Upper lobe of right lung (tissue), 1 donor: ENCODE results near the gene HOXB9. TPM values are rescaled to one million over a fixed set of nuclear protein-coding genes. Genes with fewer than 3 reads are reported as not detected.
A peak's percentile ranks its signal among the peaks of the same experiment; 100 is the strongest.

Source experiments
- ATAC-seq: fragments of 200-7000 bp; cut with Tn5 transposase; one replicate; pipeline ENCODE4 v1.9.1; 2020; ENCODE audit warnings: mild to moderate bottlenecking, moderate library complexity
- DNase-seq: peaks from one replicate; pipeline ENCODE4 v3.0.0-alpha.2; 2020
- H3K27ac ChIP-seq: fragments of 200-600 bp; one replicate; pipeline ENCODE4 v1.8.0; 2022
- H3K27me3 ChIP-seq: fragments of 200-600 bp; one replicate; pipeline ENCODE4 v1.8.0; 2022; ENCODE audit warnings: mild to moderate bottlenecking
- H3K36me3 ChIP-seq: fragments of 200-600 bp; one replicate; pipeline ENCODE4 v1.8.0; 2022
- H3K4me1 ChIP-seq: fragments of 200-600 bp; one replicate; pipeline ENCODE4 v1.8.0; 2022
- H3K4me3 ChIP-seq: fragments of 200-600 bp; one replicate; pipeline ENCODE4 v1.8.0; 2022; ENCODE audit warnings: mild to moderate bottlenecking
- H3K9me3 ChIP-seq: fragments of 200-600 bp; one replicate; pipeline ENCODE4 v1.8.0; 2022
- intact Hi-C: fragments of 100-400 bp; cut with DNase I; formaldehyde crosslinking; loops from one replicate; pipeline ENCODE4 v1.11.0; 2022
- total RNA-seq: library from RNA; stranded (reverse); fragmentation: NEBNext Ultra II Directional; extraction: Animal tissue kit (Norgen Biotek cat#: 25700); gene quantifications from one replicate; pipeline ENCODE4 v1.2.1, GENCODE V29; 2021
- TF ChIP-seq, protein P1 (sequence below): fragments of 200-600 bp; IDR thresholded peaks from one replicate; pipeline ENCODE4 v1.8.0; 2022; ENCODE audit warnings: antibody characterized with exemption
- donor health status: DM: no; HTN: yes; CAD: no; lungs with severe emphysema.

HOXB9 gene
- total RNA-seq, 1 donor from 2014 or later = not detected

DNA sequence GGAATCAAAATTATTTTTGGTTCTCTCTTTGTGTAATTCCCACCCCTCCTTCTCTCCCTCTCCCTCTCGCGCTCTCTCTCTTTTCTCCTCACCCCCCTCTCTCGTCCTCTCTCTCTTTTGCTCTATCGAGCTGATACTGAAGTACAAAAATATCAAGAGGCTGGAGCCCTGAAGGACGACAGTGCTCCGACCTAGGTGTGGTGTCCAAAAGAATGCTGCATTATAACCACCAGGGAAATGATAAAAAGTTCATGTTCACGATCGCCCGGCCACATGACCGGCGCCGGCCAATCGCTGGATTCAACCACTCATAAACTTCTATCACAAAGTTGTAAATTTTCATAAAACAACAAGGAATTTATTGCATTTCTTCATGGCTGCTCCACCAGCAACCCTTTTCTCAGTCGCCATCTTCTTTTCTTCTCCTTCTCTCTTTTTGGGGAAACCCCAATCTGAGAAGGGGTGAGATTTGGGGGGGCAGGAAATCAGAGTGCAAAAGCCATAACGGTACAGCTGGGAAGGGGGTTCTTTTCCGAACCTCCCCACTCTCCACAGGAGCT lies 21.3 kb downstream of the HOXB9 start, which contains the start of gene HOXB6:
TSS of gene HOXB6 (minus strand) at position 217 of the 560 bp plus-strand sequence. CDS start 6,836 bp downstream, outside the sequence.
- no peak for DNase-seq
- intact Hi-C loops = no loop called here
- Histone ChIP-seq H3K36me3 (no peaks in the 10 kb centered on the region), H3K27ac (peak within 1 kb of the TSS; percentile 30), H3K4me1 (peaks cover 9% of the 10 kb centered on the region), H3K9me3 (no peaks in the 10 kb centered on the region), H3K27me3 (peaks cover 97% of the 10 kb centered on the region), H3K4me3 (peak within 1 kb of the TSS; percentile 25)
- ATAC-seq = no peak
- TF ChIP-seq, protein P1, sequence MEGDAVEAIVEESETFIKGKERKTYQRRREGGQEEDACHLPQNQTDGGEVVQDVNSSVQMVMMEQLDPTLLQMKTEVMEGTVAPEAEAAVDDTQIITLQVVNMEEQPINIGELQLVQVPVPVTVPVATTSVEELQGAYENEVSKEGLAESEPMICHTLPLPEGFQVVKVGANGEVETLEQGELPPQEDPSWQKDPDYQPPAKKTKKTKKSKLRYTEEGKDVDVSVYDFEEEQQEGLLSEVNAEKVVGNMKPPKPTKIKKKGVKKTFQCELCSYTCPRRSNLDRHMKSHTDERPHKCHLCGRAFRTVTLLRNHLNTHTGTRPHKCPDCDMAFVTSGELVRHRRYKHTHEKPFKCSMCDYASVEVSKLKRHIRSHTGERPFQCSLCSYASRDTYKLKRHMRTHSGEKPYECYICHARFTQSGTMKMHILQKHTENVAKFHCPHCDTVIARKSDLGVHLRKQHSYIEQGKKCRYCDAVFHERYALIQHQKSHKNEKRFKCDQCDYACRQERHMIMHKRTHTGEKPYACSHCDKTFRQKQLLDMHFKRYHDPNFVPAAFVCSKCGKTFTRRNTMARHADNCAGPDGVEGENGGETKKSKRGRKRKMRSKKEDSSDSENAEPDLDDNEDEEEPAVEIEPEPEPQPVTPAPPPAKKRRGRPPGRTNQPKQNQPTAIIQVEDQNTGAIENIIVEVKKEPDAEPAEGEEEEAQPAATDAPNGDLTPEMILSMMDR = no peak

DNA sequence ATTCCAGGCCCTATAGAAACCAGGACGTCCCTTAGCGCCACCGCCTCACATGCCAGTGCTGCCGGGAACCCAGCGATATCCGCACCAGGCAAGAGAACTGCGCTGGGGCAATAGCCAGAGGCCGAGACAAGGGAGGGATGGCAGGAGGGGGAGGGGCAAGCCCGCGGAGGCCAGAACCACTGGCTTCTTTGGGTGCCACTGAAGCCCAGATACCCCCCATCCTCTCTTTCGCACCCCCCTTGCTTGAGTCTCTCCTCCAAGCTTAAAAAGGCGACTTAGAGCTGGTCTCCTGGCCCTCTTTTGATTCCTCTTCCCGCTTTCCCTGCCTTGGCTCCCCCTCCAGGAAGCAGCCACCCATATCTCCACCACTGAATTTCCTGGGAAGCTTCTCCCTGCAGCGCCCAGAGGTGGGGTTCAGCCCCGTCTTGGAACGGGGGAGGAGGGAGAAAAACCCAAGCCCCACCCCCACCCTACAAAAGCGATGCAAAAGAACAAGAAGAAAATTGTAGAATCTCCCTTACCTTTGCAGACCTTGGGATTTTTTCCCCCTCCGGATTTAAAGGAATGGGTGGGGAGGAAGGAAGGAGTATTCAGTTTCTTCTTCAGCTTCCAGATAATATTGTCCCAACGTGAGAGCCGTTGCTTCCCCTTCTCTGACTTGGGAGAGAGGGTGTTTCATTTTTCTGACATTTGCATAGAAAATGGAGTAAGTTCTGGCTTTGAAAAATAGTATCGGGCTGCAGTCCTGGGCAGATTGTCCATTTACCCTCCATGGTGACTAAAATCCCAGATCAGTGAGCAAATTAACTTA lies 22.0 kb downstream of the HOXB9 start:
- Histone ChIP-seq H3K4me1 (peaks cover 9% of the 10 kb centered on the region), H3K27ac (peak overlapping the region; percentile 30), H3K4me3 (peak overlapping the region; percentile 25), H3K36me3 (no peaks in the 10 kb centered on the region), H3K9me3 (no peaks in the 10 kb centered on the region), H3K27me3 (peaks cover 97% of the 10 kb centered on the region)
- TF ChIP-seq, protein P1 = no peak
- no peak for DNase-seq
- intact Hi-C loops = no loop called here
- peak; percentile 52 for ATAC-seq

DNA sequence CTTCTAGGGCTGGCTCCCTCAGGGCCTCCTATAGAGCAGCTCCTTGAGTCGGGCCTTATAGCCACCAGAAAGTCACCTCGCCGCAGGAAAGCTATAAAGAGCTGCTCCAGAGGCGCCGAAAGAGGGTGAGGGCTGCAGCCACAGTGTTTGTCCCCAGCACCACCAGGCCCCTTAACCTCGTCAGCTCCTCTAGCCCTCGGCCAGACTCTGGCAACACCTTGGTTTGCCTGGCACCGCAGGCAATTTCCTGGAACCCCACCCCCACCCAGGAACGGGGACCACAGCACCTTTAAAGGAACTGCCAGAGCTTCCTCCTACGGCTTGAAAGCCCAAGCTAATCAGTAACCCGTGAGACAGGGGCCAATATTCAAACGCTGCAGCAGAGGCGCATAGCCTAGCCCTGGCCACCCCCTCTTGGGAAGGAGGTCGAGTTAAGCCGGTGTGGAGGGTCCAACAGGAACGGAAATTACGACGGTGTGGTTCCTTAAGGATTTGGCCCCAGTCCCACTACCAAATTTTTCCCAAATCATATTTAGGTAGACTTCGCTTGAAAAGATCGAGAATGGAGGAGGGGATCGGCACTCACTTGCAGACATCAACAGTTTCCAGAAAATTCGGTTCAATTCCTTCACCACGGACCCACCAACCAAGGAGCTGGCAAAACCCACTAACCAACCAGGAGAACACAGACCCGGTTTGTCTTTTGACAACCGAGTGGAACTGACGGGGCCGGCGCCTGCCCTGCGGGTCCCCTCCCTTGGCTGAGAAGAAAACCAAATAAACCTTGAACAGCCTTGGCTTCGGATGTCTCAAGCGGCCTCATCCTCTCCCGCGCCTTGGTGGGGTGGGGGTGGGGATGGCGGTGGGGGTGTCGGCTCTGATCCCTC lies 24.4 kb downstream of the HOXB9 start:
- H3K36me3 ChIP-seq = no peaks in the 10 kb centered on the region
- no peak for DNase-seq
- peaks cover 97% of the 10 kb centered on the region for H3K27me3 ChIP-seq
- peaks cover 14% of the 10 kb centered on the region for H3K4me1 ChIP-seq
- H3K4me3 ChIP-seq = no peak overlapping the region
- no peak overlapping the region for H3K27ac ChIP-seq
- TF ChIP-seq, protein P1 = no peak
- intact Hi-C loops = no loop called here
- no peaks in the 10 kb centered on the region for H3K9me3 ChIP-seq
- no peak for ATAC-seq

DNA sequence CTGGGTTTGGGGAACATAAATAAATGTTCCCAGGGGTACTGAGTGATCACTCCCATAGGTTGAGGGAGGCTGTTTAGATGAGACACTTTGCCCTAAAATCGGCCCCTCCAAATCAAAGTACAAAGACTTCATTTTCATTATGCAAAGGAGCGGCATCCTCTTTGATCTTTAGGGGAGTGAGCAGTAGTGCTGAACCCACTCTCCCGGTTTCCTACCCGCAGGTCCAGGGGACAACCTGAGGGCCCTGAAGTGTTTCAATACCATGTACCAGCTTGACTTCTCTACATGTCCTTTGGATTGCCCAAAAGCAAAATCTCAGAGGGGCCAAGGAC lies 25.0 kb downstream of the HOXB9 start:
- DNase-seq (no peak), ATAC-seq (no peak)
- no peaks in the 10 kb centered on the region for H3K36me3 ChIP-seq
- peaks cover 14% of the 10 kb centered on the region for H3K4me1 ChIP-seq
- TF ChIP-seq, protein P1 = no peak
- H3K27ac ChIP-seq = no peak overlapping the region
- H3K9me3 ChIP-seq = no peaks in the 10 kb centered on the region
- intact Hi-C loops = no loop called here
- peaks cover 97% of the 10 kb centered on the region for H3K27me3 ChIP-seq
- no peak overlapping the region for H3K4me3 ChIP-seq

DNA sequence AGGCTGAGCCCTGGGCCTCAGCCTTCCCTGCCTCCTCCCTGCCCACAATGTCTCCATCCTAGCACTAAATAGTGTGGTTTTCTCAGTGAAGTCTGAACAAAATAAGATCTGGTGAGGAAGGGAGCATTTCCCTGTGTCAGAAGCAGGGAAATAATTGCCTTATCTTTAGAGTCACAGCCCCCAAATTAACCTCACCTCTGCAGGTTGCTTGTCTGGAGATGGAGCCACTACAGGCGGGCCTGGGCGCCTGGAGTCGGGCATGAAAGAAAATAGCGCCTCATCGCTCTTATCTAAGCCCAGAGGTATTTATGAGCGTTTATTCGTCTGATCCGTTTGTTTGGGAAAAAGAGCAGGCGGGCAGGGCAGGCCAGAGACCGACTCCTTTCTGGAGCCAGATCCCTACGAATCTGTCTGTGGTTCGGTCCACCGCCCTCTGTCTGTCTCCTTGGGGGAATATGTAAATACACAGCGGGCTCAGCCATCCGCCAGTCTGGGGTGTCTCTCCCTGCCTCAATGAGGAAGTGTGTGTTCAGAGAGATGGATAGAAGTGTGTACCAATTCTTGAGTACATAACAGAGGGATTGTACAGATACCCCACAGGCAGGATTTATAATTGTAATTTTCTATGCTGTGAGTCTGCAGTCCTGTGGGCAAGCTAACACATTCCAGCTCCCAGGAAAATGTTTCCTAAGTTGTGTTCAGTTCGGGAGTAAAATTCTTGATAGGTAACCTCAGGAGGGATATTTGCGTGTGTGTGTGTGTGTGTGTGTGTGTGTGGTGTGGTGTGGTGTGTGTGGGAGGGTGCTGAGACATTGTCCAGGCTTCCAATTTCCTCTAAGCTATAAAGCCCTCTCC lies 25.7 kb downstream of the HOXB9 start:
- no peak overlapping the region for H3K27ac ChIP-seq
- peaks cover 14% of the 10 kb centered on the region for H3K4me1 ChIP-seq
- ATAC-seq (no peak), DNase-seq (no peak)
- no peak overlapping the region for H3K4me3 ChIP-seq
- TF ChIP-seq, protein P1 = no peak
- no peaks in the 10 kb centered on the region for H3K9me3 ChIP-seq
- H3K36me3 ChIP-seq = no peaks in the 10 kb centered on the region
- intact Hi-C loops = no loop called here
- peaks cover 96% of the 10 kb centered on the region for H3K27me3 ChIP-seq
